GM21367 (cell line): ENCODE measurements around the gene ARHGAP26.
A peak's percentile ranks its signal among the peaks of the same experiment; 100 is the strongest.

Experiments
- ATAC-seq: cut with Tn5 transposase; IDR thresholded peaks from one replicate; pipeline ENCODE4 v1.9.1; 2021; ENCODE audit not compliant: unreplicated experiment

ARHGAP26 gene

GRCh38 chr5:142783601-142784341 lies 13.6 kb downstream of the ARHGAP26 start:
- ATAC-seq = peak; percentile 74

DNA sequence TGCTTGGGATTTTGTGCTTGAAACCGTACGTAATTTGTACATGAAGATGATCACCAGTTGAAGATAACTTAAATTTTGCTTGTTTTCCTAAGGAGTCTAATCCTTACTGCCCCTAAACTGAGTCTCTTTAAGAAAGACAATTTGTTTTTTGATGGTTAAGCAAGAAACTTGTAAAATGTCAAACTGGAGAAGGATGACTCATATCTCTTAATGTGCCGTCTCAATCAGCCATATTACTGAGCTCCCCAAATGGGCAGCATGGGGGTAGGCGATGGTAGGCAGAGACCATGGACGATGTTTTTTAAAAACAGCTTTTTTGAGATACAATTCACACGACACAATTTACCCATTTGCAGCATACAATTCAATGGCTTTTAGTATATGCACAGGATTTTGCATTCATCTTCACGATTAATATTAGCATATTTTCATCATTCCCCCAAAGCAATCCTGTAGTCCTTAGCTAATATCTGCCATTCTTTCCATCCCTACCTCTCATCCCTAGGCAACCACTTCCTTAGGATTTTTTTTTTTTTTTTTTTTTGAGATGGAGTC lies 14.3 kb downstream of the ARHGAP26 start:
- ATAC-seq = no peak

DNA sequence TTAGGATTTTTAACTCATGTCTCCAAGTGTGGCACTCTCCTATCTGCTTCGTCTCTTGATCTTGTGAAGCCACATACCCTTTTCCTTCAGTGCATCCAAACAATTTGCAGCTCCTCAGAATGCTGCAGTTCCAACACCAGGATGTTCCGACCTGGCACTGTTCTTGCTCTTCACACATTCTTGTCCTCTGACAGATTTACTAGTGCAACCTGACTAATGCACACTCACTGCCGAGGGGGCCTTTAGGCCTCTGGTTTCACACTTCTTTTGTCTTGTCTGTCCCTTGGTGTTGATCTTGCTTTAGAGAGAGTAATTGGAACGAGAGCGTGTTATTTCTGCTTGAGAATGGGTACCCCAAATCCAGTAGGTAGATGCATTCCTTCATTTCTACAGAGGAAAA lies 15.0 kb downstream of the ARHGAP26 start:
- ATAC-seq = no peak

- ATAC-seq = no peak
These were observed 19.0 kb downstream of the ARHGAP26 start for GRCh38 chr5:142789206-142789605.

- ATAC-seq = no peak
These were observed 22.1 kb downstream of the ARHGAP26 start for GRCh38 chr5:142792012-142792864.

GRCh38 chr5:142792865-142793232 lies 22.7 kb downstream of the ARHGAP26 start:
- ATAC-seq = no peak

DNA sequence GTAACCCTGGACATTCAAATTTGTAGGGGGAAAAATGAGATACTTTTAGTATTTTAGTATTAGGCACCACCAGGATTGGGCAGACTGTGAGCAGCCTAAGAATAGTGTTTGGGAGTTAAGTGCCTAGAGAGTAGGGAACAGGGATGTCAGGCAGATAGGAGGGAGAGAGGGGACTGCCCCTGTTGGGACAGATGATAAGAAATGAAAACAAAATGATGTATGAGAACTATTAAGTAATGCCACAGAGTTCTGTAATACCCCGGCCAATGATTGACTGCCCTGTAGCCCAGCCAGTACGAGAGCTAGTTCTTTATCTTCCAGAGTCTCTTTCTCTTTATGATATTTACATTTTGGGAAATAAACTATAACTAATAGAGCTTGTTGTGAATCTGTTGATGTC lies 24.4 kb downstream of the ARHGAP26 start:
- no peak for ATAC-seq

DNA sequence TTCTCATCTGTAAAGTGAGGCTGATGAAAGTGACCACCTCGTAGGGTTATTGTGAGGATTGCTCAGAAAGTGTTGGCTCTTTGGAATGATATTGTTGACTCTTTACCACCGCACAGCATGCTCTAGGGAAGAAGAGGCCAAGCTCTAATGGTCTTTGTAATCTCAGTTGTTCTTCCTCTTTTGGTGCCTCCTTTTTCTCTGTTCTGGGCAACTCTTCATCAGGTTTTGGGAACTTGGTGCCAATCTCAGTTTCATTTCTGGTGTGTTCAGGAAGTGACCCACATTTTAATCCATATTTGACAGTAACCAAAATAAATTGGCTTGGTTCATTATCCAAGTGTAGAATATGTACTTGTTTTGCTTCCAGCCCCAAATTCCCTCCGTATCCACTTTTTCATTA lies 25.1 kb downstream of the ARHGAP26 start:
- ATAC-seq = no peak

DNA sequence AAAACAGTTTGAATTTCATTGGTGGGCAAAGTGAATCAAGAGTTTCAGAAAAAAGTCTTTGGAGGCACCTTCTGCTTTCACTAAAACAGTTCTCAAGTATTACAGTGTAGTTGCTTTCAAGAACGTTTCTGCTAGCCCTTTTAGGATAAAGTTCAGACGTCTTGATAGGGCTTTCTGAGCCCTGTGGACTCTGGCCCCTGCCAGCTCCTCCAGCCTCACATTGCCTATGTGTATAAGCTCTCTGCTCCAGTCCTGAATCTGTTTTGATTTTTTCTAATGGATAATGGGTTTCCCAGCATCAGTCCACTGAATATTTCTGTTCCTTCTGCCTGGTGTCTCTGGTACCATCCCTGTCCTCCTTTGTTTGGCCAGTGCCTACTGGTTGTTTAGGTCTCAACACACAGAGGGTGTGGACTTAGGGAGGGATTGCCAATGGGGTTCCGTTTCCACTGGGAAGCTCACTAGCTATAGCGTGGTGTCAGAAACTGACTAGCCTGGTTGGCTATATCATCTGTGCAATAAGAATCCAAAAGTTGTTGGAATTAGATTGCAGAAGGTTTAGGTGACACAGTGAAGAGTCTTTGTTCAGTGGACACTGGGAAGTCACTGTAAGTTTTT lies 26.4 kb downstream of the ARHGAP26 start:
- ATAC-seq = no peak

GRCh38 chr5:142797420-142797819 lies 27.2 kb downstream of the ARHGAP26 start:
- no peak for ATAC-seq

DNA sequence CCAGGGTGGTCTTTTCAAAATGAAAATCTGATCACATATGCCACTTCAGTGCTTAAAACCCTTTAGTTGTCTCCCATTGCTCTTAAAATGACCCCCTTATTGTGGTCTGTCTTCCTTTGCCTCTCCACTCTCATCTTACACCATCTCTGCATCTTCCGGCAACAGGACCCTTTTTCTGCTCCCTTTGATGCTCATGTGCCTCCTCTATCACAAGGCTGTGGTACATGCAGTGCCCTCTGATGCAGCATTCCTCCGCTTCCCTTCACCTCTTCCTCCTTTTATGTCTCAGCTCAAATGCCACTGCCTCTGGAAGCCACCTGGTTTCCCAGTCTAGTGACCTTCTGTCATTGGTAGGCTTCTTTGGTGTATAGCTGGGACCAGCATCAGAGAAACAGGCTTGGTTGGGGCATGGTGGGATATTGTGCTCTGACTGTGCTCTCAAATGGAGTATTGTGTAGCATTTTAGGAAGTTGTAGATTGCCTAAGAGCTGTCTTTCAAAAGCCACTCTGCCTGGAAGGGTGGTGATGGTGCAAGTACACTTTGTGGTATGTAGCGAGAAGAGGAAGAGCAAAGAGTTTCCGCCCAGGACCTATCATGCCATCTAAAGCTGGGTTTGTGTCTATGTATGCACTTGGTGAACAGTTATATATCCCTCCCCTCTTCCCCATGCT lies 28.1 kb downstream of the ARHGAP26 start:
- ATAC-seq = no peak

- peak; percentile 90 for ATAC-seq
These were observed 30.8 kb downstream of the ARHGAP26 start for GRCh38 chr5:142800776-142801494.

DNA sequence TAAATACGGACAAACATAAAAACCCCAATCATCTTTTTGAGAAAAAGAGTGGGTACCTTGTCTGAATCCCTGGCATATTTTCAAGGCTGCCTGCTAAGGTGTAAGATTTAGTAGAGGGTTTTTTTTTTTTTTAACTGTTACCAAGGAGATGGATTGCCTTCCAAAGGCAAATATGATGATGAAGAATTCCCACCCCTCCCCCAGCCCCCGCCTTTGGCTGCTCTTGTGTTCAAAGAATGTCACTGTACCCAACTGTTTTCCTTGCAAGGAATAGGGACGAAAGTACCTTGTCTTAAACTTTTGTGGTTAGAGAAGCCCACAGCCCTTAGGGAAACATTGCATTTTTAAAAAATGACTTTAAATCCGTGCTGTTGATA lies 31.3 kb downstream of the ARHGAP26 start:
- no peak for ATAC-seq

GRCh38 chr5:142803428-142804125 lies 33.4 kb downstream of the ARHGAP26 start:
- no peak for ATAC-seq

DNA sequence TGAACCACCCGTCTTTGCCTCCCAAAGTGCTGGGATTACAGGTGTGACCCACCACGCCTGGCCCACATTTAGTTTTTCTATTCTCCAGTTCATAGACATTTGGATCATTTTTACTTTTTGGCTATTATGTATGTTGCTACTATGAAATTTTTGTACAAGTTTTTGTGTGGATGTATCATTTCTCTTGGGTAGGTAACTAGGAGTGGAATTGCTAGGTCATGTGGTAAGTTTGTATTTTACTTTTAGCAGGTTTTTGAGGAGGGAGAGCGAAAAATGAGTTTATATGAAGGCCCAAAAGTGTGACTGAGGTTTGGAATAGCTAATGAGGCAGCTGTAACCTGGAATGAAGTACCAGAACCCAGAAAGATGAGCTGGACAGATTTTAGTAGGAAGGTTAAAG lies 35.2 kb downstream of the ARHGAP26 start:
- ATAC-seq = no peak

- no peak for ATAC-seq
These were observed 36.7 kb downstream of the ARHGAP26 start for GRCh38 chr5:142806841-142807267.

DNA sequence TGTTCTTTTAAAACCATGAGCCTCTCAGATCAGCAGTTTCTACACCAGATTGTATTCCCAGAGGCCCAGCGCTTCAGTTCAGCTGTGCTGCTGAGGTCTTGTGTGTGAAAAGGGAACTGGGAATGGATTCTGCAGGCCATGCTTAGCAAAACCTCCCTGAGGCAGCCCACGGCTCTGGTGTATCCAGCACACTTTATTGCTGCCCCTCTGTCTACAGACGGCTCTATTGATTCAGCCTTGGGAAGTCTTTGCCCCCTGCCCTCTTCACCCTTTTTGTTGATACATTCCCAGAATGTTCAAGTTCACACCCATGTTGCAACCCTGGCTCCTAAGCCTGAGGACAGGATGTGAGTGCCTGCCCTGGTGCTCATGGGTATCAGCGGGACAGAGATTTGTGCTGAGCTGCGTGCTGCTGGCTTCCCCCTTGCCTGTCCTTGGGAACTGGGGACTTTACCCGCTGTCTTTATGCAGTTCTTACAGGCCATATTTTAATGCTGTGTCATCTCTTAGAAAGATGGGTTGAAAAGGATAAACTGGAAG lies 37.3 kb downstream of the ARHGAP26 start:
- peak; percentile 73 for ATAC-seq

DNA sequence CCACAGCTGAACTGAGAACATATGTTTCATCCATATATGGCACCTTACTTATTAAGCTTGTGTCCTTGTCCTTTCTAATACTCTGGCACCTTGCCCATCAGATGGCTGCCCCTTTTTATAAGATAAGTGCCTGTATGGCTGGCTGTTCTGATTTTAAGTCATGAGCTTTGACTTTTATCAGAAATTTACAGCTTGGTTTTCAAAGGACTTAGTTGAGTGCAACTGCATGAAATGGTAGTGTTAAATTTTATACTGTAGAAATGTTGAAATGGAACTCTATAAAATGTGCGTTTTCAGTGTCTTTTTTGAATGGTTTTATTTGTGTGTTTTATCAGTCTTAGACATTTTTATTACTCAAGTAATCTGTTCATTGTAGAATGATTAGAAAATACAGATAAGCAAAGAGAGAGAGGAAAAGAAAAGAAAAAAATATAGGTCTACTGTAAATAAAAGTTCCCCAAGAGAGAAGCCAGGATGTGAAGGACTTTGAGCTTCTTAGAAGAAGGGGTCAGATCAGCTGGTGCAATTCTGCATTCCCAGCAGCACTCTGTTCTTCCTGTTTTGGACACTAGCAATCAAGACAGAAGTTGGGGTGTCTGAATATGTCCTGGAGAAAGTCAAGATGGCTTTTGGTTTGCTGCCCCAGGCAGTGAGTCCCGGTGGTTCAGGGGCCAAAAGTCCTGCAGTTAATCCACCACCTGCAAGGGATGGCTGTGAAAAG lies 38.9 kb downstream of the ARHGAP26 start:
- no peak for ATAC-seq

DNA sequence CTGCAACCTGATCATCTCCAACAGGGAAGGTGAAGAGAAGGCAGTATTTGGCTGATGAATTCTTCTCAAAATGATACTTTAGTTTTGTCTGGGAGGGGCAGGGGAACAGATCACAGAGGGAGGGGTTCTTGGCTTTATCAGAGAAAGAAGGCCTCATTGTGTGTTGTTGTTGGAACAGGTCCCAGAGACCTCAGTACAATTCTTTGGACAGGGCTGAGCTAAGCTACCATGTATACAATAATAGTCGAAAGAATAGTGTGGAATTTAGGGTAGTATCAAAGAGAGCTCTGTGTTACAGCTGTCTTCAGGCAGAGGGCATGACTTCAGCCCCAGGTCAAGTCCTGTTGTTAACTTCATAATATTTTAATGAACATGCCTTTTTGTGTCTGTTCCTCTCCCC lies 39.9 kb downstream of the ARHGAP26 start:
- no peak for ATAC-seq
